C4-2B (cell line): ENCODE results near the gene CCDC201.

Source experiments
- H3K27ac ChIP-seq: fragments of 450-650 bp; 2 replicates; pipeline ENCODE4 v1.5.1; 2017
- ZFX ChIP-seq: fragments of 450-650 bp; IDR thresholded peaks from 2 replicates; pipeline ENCODE4 v1.6.1; 2017
- TF ChIP-seq, protein P1 (sequence below): fragments of 450-650 bp; conservative IDR thresholded peaks from 2 replicates; pipeline ENCODE4 v1.5.1; 2017; ENCODE audit warnings: mild to moderate bottlenecking

The CCDC201 gene

DNA sequence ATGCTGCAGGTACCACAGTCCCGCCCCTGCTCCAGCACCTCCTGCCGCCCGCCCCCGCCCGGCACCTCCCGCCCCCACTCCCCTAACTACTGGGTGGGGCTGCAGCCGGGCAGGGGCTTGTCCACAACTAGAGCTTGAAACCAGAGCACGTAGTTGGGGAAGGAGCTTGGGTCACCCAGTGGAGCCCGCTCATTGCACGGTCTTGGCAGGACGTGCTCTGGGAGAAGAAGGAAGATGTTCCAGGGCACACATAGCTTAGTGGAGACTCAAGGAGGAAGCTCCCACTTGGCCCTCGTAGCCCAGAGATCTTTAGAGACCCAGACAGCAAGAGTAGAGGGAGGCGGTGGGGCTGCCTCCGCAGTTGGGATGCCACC lies 16.1 kb upstream of the CCDC201 start:
- H3K27ac ChIP-seq: no peak overlapping the region
- TF ChIP-seq ZFX: no peak
- TF ChIP-seq, protein P1, sequence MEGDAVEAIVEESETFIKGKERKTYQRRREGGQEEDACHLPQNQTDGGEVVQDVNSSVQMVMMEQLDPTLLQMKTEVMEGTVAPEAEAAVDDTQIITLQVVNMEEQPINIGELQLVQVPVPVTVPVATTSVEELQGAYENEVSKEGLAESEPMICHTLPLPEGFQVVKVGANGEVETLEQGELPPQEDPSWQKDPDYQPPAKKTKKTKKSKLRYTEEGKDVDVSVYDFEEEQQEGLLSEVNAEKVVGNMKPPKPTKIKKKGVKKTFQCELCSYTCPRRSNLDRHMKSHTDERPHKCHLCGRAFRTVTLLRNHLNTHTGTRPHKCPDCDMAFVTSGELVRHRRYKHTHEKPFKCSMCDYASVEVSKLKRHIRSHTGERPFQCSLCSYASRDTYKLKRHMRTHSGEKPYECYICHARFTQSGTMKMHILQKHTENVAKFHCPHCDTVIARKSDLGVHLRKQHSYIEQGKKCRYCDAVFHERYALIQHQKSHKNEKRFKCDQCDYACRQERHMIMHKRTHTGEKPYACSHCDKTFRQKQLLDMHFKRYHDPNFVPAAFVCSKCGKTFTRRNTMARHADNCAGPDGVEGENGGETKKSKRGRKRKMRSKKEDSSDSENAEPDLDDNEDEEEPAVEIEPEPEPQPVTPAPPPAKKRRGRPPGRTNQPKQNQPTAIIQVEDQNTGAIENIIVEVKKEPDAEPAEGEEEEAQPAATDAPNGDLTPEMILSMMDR: no peak

DNA sequence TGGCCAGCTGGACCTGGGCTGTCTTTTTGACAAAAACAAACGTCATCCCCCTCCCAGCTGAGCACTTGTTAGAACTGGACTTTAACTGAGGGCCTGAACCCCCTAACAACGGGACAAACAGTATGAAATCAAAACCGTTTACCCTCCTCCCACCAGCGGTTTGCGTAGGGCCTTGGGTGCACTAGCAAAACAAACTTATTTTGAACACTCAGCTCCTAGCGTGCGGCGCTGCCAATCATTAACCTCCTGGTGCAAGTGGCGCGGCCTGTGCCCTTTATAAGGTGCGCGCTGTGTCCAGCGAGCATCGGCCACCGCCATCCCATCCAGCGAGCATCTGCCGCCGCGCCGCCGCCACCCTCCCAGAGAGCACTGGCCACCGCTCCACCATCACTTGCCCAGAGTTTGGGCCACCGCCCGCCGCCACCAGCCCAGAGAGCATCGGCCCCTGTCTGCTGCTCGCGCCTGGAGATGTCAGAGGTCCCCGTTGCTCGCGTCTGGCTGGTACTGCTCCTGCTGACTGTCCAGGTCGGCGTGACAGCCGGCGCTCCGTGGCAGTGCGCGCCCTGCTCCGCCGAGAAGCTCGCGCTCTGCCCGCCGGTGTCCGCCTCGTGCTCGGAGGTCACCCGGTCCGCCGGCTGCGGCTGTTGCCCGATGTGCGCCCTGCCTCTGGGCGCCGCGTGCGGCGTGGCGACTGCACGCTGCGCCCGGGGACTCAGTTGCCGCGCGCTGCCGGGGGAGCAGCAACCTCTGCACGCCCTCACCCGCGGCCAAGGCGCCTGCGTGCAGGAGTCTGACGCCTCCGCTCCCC lies 15.5 kb upstream of the CCDC201 start, which contains the start of gene IGFBP1:
Gene IGFBP1 (plus strand): TSS at position 304 of the 808 bp plus-strand sequence. CDS start 165 bp downstream, at position 469.
- no peak for TF ChIP-seq ZFX
- TF ChIP-seq, protein P1: no peak
- no peak within 1 kb of the TSS for H3K27ac ChIP-seq

DNA sequence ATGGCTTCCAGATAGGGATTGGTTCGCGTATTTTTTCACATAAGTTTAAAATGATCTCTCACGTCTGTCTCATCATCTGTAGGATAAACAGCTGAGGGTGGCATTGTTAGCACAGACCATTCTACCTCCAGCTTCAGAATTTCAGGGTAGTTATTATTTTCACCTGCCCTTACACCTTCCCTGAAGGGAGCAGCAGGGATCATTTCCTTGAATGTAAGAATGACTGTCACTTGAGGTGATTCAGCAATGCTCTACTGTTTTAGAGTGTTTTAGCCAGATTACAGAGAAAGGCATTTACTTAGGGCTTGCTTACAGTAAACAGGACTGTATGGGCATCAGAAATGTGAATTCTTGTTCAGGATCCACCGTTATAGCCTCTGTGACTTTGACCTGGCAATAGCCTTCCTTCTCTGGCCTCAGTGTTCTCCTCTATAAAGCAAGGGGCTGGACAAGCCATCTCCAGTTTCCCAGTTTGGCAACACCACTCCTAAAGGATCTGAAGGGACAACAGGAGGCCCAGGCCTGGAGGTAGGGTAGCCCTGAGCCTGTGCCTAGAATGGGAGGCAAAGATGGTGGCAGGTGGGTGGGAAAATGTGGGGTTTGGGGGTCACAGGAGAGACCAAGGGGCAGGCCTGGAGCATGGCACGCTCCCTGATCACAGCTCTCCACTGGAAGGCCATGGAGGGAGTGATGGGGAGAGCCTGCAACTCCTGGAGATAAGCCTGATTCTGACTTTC lies 14.2 kb upstream of the CCDC201 start:
- H3K27ac ChIP-seq: no peak overlapping the region

DNA sequence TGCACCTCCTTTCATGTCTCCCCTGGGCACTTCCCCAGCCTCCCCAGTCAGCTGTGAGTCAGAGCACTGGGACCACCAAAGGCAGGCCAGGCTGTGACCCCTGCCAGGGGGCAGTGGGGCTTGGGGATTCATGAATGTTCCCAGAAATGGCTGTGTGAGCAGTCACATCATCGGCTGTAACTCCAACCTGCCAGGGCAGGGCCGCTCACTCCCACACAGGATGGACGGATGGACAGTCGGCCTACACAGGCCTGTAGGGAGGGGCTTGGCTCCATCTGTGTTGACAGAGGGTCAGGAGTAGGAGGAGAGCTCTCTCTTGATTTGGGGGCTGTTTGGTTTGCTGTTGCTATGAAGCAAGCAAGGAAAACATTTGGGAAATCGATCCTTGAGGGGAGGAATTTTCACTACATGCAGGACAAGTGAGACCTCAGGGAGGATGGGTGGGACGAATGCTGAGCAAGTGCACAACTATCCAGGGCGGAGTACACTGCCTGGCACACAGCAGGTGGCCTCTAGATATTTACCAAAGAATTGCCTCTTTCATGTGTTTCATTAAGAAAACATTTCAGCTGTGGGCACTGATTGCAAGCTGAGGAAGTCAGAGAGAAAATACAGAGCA lies 12.5 kb upstream of the CCDC201 start:
- H3K27ac ChIP-seq: no peak overlapping the region
- TF ChIP-seq, protein P1: no peak
- no peak for TF ChIP-seq ZFX

More for the DNA sequence above, 14.2 kb upstream of the CCDC201 start:
- TF ChIP-seq, protein P1: no peak
- no peak for TF ChIP-seq ZFX

DNA sequence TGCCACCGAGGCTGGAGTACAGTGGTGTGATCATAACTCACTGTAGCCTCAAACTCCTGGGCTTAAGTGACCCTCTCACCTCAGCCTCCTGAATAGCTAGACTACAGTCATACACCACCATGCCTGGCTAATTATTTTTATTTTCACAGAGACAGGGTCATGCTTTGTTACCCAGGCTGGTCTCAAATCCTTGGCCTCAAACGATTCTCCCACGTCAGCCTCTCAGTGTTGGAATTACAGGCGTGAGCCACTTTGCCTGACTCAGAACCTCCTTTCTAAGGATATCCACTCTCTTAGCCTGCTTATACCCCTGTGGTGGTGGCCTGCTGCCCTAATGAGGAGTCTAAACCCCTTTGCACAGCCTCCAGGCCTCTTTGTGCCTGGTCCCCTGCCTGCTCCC lies 11.3 kb upstream of the CCDC201 start:
- no peak overlapping the region for H3K27ac ChIP-seq
- TF ChIP-seq ZFX: no peak

DNA sequence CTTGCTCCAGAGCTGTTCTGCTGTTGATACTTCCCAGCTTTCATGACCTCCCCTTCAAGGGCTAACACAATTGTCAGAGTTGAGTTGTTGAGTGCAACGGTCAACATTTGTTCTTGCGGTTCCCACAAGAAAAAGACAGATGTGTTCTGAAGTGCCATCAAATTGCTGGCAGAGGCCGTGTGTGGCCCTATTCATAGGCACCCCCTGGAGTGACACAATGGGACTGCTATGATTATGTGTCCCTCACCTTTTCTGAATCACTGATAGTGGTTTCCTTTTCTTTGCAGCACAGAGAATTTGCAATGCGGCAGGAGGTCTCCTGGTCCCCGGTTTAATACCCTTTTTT lies 9.6 kb upstream of the CCDC201 start:
- H3K27ac ChIP-seq: no peak overlapping the region
- TF ChIP-seq ZFX: no peak
- TF ChIP-seq, protein P1: no peak

DNA sequence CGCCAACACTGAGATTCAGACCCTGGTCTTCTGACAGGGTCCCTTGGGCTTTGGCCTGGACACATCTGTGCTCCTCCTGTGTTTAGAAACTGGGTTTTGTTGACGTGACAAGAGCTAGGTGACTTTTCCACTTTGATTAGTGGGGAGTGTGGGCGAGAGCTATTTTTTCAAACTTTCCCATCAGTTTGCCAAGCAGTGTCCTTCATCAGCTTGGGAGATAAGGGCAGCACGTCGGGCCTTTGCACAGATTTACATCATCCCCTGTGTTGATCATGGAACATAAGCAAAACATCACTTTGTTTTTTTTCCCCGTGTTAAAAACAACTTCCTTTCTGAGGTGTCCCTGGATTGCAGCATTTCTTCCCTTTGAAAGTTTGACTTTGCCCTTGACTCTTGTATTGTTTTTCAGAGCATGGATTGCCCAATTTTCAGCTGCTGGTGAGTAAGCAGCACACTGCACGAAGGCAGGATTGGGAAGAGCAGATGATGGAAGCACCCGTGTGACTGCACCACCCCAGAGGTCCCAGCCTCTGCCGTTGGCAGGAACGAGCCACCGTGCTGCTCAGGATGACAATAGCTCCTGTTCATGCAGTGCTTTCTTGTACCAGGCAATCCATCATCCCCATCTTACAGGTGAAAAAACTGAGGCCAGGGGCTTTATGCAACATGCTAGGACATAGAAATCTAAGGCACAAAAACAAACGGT lies 9.0 kb upstream of the CCDC201 start:
- H3K27ac ChIP-seq: no peak overlapping the region
- TF ChIP-seq ZFX: no peak
- TF ChIP-seq, protein P1: no peak
